NT2/D1 (cell line): Measurements from ENCODE around the gene SLC15A4.

Experiments
- YY1 ChIP-seq: IDR thresholded peaks from 2 replicates; pipeline ENCODE4 v1.6.1; 2011; ENCODE audit not compliant: insufficient read length, insufficient read depth
- ZNF274 ChIP-seq: IDR thresholded peaks from 2 replicates; pipeline ENCODE4 v1.6.1; 2011; ENCODE audit warnings: mild to moderate bottlenecking, low read depth, low read length

GRCh38 chr12:128859311-128859710 is 35.6 kb upstream of the SLC15A4 start:
- TF ChIP-seq ZNF274 (no peak), YY1 (no peak)
